ENCODE measurements around the gene ADCK1. TPM values are rescaled to one million over a fixed set of nuclear protein-coding genes. Genes with fewer than 3 reads are reported as not detected.
"Not testable (repeated sequence)": the region's sequence is repeated elsewhere in the genome, so short reads cannot be mapped to it uniquely, and the experiment has no call there.

ADCK1 gene, protein sequence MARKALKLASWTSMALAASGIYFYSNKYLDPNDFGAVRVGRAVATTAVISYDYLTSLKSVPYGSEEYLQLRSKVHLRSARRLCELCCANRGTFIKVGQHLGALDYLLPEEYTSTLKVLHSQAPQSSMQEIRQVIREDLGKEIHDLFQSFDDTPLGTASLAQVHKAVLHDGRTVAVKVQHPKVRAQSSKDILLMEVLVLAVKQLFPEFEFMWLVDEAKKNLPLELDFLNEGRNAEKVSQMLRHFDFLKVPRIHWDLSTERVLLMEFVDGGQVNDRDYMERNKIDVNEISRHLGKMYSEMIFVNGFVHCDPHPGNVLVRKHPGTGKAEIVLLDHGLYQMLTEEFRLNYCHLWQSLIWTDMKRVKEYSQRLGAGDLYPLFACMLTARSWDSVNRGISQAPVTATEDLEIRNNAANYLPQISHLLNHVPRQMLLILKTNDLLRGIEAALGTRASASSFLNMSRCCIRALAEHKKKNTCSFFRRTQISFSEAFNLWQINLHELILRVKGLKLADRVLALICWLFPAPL
- total RNA-seq (2012; rRNA removed), result 3.1 and 3.3 TPM in 2 replicates

DNA sequence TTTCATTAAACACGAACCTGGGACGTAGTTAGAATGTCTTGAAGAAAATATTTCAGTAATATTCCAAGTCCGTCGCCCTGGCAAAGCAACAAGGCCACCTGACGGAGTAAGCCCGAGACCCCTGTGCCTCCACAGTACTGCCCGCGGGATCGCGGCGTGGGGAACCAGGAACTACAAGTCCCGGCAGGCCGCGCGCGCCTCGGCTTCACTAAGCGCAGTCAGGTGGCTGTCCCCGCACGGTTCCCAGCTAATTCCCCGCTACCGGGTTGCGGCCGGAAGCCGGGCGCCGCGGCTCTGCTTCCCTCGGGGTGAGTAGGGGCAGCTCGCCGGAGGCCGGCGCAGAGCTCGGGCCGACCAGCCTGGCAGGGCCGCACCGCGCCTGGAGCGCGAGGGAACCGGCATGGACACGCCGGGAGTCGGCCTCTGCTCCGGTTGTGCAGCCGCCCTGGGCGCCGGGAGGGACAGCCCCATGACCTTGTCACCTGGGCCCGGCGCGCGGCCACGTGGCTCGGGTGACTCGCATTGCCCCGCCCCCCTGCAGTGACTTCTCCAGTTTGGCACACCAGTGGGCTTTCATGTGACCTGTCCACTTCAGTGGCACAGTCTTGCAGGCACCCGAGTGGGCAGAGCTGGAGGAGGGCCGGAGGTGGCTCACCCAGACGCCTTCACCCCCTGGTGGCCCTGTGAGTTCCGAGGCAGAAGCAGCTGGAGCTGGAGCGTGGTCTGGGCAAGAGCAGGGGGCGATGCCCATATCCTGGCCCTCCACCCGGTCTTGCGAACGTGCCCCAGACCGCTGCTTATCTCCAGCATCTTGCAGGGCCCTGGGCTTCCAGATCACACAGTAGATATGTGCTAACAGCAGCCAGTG, at the start of gene ADCK1:
Gene ADCK1 (plus strand): TSS at position 247 of the 868 bp plus-strand sequence. CDS start 18,870 bp downstream, outside the sequence.
- peak within 1 kb of the TSS; percentile 85 for H3K4me2 ChIP-seq (ENCODE audit: low read length)
- H3K9ac ChIP-seq (ENCODE audit: low read depth, low read length), result peak within 1 kb of the TSS; percentile 84
- H3K4me3 ChIP-seq (ENCODE audit: low read length), result peak within 1 kb of the TSS; percentile 86
- H3K9me3 ChIP-seq (replicated peaks; ENCODE audit: low read length), result no peaks in the 10 kb centered on the region
- no peaks in the 10 kb centered on the region for H3K4me1 ChIP-seq (ENCODE audit: control insufficient read depth, insufficient read depth, low read length)
- no peaks in the 10 kb centered on the region for H3K27me3 ChIP-seq (ENCODE audit: control insufficient read depth, insufficient read depth, low read length)
- H3K36me3 ChIP-seq (ENCODE audit: insufficient read depth, low read length), result no peaks in the 10 kb centered on the region

DNA sequence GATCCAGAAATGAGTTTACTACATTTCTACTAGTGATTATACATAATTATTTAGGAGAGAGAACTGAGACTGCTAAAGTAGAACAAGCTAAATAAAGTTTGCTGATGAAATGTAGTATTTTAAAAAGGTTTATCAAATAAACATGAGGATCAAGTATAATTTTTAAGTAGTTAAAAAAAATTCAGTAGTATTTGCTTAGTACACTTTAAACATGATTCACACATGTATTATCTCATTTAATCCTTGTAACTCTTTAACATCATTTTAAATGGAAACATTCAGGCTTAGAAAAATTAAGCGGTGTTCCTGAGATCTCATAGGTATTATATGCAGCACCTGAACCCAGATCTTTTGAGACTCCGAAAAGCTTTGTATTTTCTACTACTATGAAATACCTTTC, 47.6 kb upstream of the ADCK1 start:
- no peak overlapping the region for H3K9ac ChIP-seq (ENCODE audit: low read depth, low read length)
- peaks cover 42% of the 10 kb centered on the region for H3K36me3 ChIP-seq (ENCODE audit: insufficient read depth, low read length)
- H3K4me2 ChIP-seq (ENCODE audit: low read length), result no peak overlapping the region
- H3K4me3 ChIP-seq (ENCODE audit: low read length), result no peak overlapping the region
- H3K9me3 ChIP-seq (replicated peaks; ENCODE audit: low read length), result no peaks in the 10 kb centered on the region
- no peaks in the 10 kb centered on the region for H3K27me3 ChIP-seq (ENCODE audit: control insufficient read depth, insufficient read depth, low read length)
- no peaks in the 10 kb centered on the region for H3K4me1 ChIP-seq (ENCODE audit: control insufficient read depth, insufficient read depth, low read length)

DNA sequence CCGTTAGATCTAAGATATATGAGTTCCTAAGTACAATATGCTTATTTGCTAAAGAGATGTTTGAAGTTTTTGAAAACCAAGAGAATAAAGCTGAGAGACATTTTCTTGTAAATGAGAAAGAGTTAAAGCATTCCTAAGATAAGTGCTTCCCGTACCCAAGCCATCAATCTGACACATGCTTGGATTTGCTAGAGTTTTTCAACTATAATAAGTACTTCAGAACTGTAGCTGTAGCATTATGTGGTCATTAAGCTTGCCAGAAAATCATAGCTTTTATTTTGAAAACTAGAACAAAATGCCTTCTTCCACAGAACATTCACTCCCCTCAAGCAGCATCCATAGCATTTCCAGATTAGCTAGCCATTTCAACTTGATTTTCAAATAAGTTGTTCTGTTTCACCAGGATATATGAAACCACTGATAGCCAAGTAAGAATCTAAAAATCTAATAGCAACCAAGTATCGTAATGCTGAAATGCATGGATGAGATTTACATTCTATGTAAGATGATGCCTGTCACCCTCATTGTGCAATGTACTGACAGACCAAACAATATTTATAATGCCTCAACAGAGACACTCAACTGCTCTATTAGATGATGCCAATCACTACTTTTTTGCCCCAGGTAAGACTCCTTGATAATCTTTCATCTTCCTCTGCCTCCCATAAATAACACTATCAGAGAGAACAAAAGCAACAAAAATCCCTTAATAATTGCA, 47.0 kb upstream of the ADCK1 start:
- Histone ChIP-seq H3K27me3 (ENCODE audit: control insufficient read depth, insufficient read depth, low read length) (no peaks in the 10 kb centered on the region), H3K36me3 (ENCODE audit: insufficient read depth, low read length) (peaks cover 42% of the 10 kb centered on the region), H3K4me3 (ENCODE audit: low read length) (no peak overlapping the region), H3K9ac (ENCODE audit: low read depth, low read length) (no peak overlapping the region), H3K4me2 (ENCODE audit: low read length) (no peak overlapping the region), H3K9me3 (replicated peaks; ENCODE audit: low read length) (no peaks in the 10 kb centered on the region), H3K4me1 (ENCODE audit: control insufficient read depth, insufficient read depth, low read length) (no peaks in the 10 kb centered on the region)

DNA sequence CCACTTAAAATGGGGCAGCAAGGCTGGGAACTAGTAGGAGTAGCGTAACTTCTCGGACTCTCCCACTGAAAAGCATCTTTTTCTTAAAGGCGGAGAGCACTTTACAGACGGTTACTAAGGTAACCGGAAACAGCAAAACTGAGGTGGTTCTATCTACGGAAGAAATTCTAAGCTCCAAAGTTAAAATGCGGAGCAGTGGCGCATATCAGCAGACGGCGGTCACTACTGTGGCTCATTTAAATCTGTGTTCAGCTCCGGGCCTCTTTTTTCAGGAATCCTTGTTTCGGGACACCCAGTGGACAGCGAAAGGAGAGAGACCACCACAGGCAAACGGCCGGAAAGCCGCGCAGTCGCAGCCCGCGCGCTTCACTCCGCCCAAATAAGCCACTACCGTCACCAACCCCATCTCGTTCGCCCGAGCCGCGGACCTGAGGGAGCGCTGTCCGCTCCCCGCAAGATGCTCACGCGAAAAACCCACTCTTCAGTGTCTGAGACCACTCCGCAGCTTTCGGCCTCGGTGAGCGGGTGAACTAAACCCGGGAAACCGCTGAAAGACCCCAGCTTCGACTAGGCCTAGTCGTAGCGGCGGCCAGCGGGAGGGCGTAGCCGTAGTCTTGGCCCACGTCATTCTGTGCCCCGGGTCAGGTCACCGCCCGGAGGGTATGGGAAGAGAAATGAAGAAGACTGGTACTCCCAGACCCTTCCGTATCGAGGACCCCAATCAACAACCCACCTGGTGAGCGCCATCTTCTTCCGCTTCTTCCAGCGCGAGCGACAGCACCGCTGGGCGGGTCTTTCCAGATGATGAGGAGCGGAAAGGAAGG, 39.3 kb upstream of the ADCK1 start, which contains the start of gene SNW1:
Gene SNW1 (minus strand): TSS at position 776 of the 824 bp plus-strand sequence. CDS start 29 bp downstream, at position 747.
- Histone ChIP-seq H3K4me2 (ENCODE audit: low read length) (peak within 1 kb of the TSS; percentile 83), H3K4me3 (ENCODE audit: low read length) (peak within 1 kb of the TSS; percentile 97), H3K9ac (ENCODE audit: low read depth, low read length) (peak within 1 kb of the TSS; percentile 99), H3K36me3 (ENCODE audit: insufficient read depth, low read length) (no peaks in the 10 kb centered on the region), H3K4me1 (ENCODE audit: control insufficient read depth, insufficient read depth, low read length) (peaks cover 14% of the 10 kb centered on the region), H3K9me3 (replicated peaks; ENCODE audit: low read length) (no peaks in the 10 kb centered on the region), H3K27me3 (ENCODE audit: control insufficient read depth, insufficient read depth, low read length) (no peaks in the 10 kb centered on the region)

DNA sequence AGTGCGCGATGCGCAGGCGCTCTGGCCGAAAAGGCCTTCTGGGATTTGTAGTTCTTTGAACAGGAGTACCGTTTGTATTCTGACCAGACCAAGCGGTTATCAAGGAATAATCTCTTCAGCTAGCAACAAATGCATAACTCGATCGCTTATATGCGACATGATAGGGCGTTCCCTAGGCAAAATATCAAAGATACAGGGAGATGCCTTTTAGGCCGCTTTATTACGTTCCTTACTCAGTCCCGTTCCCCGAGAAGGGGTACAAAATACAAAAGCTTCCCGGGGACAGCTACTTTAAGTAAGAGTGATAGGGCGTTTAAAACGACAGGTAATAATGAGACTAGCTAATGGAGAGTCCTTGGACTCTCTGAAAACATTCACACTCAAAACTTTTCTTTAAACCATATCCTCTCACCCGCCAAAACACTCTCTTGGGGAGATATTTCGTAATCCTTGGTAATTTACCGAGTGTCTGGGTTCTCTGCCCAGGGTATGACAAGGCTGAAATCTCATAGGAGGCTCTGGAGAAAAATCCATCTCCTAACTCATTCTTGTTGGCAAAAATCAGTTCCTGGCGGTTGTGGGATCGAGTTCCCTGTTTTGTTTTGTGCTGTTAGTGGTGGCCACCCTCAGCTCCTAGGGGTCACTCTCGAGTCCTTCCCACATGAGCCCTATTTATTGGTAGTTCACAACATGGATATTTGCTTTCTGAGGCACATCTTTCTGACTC, 38.5 kb upstream of the ADCK1 start:
- Histone ChIP-seq H3K4me1 (ENCODE audit: control insufficient read depth, insufficient read depth, low read length) (peaks cover 14% of the 10 kb centered on the region), H3K27me3 (ENCODE audit: control insufficient read depth, insufficient read depth, low read length) (no peaks in the 10 kb centered on the region), H3K36me3 (ENCODE audit: insufficient read depth, low read length) (no peaks in the 10 kb centered on the region), H3K4me3 (ENCODE audit: low read length) (peak overlapping the region; percentile 97), H3K9me3 (replicated peaks; ENCODE audit: low read length) (no peaks in the 10 kb centered on the region), H3K4me2 (ENCODE audit: low read length) (peak overlapping the region; percentile 83), H3K9ac (ENCODE audit: low read depth, low read length) (peak overlapping the region; percentile 99)

DNA sequence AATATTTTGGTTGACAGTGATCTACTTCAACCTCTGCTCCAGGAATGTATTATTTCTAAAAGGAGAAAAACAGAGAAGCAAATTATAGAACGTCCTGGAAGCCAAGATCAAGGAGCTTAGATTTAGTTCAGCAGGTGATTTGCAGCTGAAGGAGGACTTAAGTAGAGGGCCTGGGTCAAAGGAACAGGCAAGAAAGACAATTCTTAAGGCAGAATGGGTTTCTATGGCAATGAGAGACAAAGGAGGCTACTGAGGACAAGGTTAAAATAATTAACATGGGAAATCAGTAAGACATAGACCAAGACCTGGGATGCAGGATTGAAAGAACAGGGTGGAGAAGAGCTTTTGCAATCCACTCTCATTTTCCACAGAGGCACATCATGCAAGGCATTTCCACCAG, 36.6 kb upstream of the ADCK1 start:
- no peak overlapping the region for H3K4me3 ChIP-seq (ENCODE audit: low read length)
- no peak overlapping the region for H3K4me2 ChIP-seq (ENCODE audit: low read length)
- no peaks in the 10 kb centered on the region for H3K27me3 ChIP-seq (ENCODE audit: control insufficient read depth, insufficient read depth, low read length)
- no peak overlapping the region for H3K9ac ChIP-seq (ENCODE audit: low read depth, low read length)
- H3K4me1 ChIP-seq (ENCODE audit: control insufficient read depth, insufficient read depth, low read length), result peaks cover 14% of the 10 kb centered on the region
- no peaks in the 10 kb centered on the region for H3K36me3 ChIP-seq (ENCODE audit: insufficient read depth, low read length)
- no peaks in the 10 kb centered on the region for H3K9me3 ChIP-seq (replicated peaks; ENCODE audit: low read length)

DNA sequence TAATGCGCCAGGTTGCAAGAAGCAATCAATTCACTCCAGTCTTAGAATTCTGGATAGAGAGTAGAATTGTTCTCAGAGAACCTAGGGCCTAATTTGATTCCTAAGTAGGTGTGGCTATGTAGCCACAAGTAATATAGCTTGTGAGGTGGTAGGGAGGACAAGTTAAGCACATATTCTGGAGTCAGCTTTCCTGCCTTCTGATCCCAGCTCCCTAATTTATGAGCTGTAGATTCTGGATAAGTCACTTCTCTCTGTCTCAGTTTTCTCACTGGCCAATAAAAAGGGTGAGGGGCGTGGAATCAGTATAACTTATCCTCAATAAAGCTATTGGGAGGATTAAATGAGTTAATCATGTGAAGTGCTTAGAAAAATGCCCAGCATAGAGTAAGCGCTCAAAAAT, 35.9 kb upstream of the ADCK1 start:
- Histone ChIP-seq H3K36me3 (ENCODE audit: insufficient read depth, low read length) (no peaks in the 10 kb centered on the region), H3K9me3 (replicated peaks; ENCODE audit: low read length) (no peaks in the 10 kb centered on the region), H3K4me3 (ENCODE audit: low read length) (no peak overlapping the region), H3K9ac (ENCODE audit: low read depth, low read length) (no peak overlapping the region), H3K4me2 (ENCODE audit: low read length) (no peak overlapping the region), H3K27me3 (ENCODE audit: control insufficient read depth, insufficient read depth, low read length) (no peaks in the 10 kb centered on the region), H3K4me1 (ENCODE audit: control insufficient read depth, insufficient read depth, low read length) (peaks cover 14% of the 10 kb centered on the region)

DNA sequence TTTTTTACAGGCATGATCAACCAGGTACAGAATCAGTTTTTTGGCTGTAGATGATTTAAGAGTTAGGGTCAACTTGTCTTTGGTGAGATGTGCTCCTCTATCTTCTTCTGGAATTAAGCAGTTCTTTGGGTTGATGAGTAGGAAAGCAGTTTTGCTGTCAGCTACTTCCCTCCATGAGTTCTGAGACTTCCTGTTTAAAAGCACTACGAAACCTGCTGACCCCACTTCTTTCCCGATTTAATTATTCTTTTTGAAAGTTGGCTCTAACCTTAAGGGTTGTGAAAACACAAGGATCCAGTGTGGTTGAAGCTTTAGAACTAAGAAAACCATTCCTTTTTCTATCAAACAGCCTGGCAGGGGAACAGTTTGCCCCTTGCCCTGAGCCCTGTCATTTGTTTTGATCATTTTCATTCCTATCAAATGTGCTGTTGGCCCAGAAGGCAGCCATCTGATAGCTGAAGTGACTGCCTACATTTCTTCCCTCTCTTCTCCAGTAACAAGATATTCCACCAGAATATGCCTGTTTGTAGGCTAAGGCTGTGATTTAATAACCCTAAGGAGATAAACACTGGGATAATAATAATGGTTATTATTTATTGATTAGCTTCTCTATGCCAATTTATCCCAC, 31.4 kb upstream of the ADCK1 start:
- not testable (repeated sequence) for H3K4me2 ChIP-seq (ENCODE audit: low read length); H3K9ac ChIP-seq (ENCODE audit: low read depth, low read length); H3K4me1 ChIP-seq (ENCODE audit: control insufficient read depth, insufficient read depth, low read length); H3K27me3 ChIP-seq (ENCODE audit: control insufficient read depth, insufficient read depth, low read length); H3K36me3 ChIP-seq (ENCODE audit: insufficient read depth, low read length); H3K9me3 ChIP-seq (replicated peaks; ENCODE audit: low read length); H3K4me3 ChIP-seq (ENCODE audit: low read length)

DNA sequence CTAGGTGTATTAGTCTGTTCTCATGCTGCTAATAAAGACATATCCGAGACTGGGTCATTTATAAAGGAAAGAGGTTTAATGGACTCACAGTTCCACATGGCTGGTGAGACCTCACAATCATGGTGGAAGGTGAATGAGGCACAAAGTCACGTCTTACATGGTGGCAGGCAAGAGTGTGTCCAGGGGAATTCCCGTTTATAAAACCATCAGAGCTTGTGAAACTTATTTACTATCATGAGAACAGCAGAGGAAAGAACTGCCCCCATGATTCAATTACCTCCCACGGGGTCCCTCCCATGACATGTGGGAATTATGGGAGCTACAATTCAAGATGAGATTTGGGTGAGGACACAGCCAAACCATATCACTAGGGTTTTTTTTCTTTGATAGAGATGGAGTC, 25.9 kb upstream of the ADCK1 start:
- H3K9ac ChIP-seq (ENCODE audit: low read depth, low read length); H3K4me2 ChIP-seq (ENCODE audit: low read length); H3K36me3 ChIP-seq (ENCODE audit: insufficient read depth, low read length); H3K4me1 ChIP-seq (ENCODE audit: control insufficient read depth, insufficient read depth, low read length); H3K27me3 ChIP-seq (ENCODE audit: control insufficient read depth, insufficient read depth, low read length); H3K4me3 ChIP-seq (ENCODE audit: low read length); H3K9me3 ChIP-seq (replicated peaks; ENCODE audit: low read length): not testable (repeated sequence)

DNA sequence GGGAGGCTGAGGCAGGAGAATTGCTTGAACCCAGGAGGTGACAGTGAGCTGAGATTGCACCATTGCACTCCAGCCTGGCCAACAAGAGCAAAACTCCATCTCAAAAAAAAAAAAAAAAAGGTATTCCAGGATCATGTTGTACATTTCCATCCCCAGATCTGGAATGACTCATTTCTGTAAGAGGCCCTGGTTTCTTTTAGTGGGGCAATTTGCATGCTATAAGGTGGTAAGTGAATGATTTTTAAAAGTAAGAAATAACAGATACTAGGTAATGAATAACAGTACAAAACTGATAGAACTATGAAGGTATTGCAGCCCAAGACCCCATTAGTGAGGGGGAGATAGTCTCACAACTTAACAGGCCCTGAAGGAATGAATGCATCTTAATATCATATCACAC, 17.7 kb upstream of the ADCK1 start:
- no peaks in the 10 kb centered on the region for H3K36me3 ChIP-seq (ENCODE audit: insufficient read depth, low read length)
- no peaks in the 10 kb centered on the region for H3K4me1 ChIP-seq (ENCODE audit: control insufficient read depth, insufficient read depth, low read length)
- no peaks in the 10 kb centered on the region for H3K27me3 ChIP-seq (ENCODE audit: control insufficient read depth, insufficient read depth, low read length)
- no peaks in the 10 kb centered on the region for H3K9me3 ChIP-seq (replicated peaks; ENCODE audit: low read length)
- no peak overlapping the region for H3K4me2 ChIP-seq (ENCODE audit: low read length)
- no peak overlapping the region for H3K9ac ChIP-seq (ENCODE audit: low read depth, low read length)
- no peak overlapping the region for H3K4me3 ChIP-seq (ENCODE audit: low read length)

Measured in skeletal muscle satellite cell (primary cell).